Measurements from ENCODE around the gene AKR7A3.

DNA sequence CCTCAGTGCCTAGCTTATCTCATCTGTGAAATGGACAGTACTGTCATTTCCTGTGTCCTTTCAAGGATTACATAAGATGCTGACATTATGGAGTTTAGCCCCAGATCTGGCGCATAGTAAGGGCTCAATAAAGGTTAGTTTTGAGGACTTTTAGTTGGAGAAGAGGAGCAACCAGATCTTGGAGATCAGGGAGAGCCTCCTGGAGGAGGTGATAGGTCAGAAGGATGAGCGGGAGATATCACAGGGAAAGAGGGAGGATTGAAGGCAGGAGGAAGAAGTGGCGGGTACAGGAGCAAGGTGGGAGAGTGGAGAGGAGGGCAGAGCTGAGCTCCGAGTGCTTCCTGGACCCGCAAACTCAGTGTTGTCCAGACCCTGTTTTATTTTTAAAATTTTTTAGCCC is 41.0 kb upstream of the AKR7A3 start:
- TF ChIP-seq, protein P1, sequence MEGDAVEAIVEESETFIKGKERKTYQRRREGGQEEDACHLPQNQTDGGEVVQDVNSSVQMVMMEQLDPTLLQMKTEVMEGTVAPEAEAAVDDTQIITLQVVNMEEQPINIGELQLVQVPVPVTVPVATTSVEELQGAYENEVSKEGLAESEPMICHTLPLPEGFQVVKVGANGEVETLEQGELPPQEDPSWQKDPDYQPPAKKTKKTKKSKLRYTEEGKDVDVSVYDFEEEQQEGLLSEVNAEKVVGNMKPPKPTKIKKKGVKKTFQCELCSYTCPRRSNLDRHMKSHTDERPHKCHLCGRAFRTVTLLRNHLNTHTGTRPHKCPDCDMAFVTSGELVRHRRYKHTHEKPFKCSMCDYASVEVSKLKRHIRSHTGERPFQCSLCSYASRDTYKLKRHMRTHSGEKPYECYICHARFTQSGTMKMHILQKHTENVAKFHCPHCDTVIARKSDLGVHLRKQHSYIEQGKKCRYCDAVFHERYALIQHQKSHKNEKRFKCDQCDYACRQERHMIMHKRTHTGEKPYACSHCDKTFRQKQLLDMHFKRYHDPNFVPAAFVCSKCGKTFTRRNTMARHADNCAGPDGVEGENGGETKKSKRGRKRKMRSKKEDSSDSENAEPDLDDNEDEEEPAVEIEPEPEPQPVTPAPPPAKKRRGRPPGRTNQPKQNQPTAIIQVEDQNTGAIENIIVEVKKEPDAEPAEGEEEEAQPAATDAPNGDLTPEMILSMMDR (IDR thresholded peaks at IDR 0.05): no peak
- no peak for TF ChIP-seq POLR2A (IDR thresholded peaks at IDR 0.05)
